A549 (cell line): ENCODE results near the gene EDN3. TPM values are rescaled to one million over a fixed set of nuclear protein-coding genes. Genes with fewer than 3 reads are reported as not detected.

Experiments
- ATAC-seq, 2 experiments: fragments of 200-7000 bp in 1 of 2; fragments of >200 bp in 1 of 2; cut with Nextera tagmentation in 1 of 2; cut with Tn5 transposase in 1 of 2; 3 replicates each; pipeline versions ENCODE4 v1.8.0 to v1.9.1; 2018 to 2020; ENCODE audit warnings: mild to moderate bottlenecking in 1 of 2, moderate library complexity in 1 of 2
- CTCF ChIA-PET: fragments of 300-600 bp; sonication (Branson Sonifier 250); formaldehyde crosslinking; extraction: SDS; loops from one replicate; lab custom pipeline; 2021; ENCODE audit warnings: antibody characterized with exemption, inconsistent platforms; lab: Yijun Ruan, JAX
- POLR2A ChIA-PET: fragments of 350-600 bp; formaldehyde crosslinking; extraction: SDS; loops from one replicate; lab custom pipeline; 2021; ENCODE audit warnings: antibody characterized with exemption, inconsistent platforms; lab: Yijun Ruan, JAX
- DNase-seq, 2 experiments: peaks; one replicate each; pipeline versions ENCODE4 v3.0.0 to v3.0.0-alpha.2; 2011 to 2016; ENCODE audit warnings: low read depth in 1 of 2, low spot score in 1 of 2
- FAIRE-seq: peaks from 2 replicates; lab custom pipeline; 2011; peaks lifted over from hg19 to GRCh38; lab: Jason Lieb, UNC
- H3K27ac ChIP-seq, 2 experiments: fragments of >200 bp; sonication (Bioruptor Twin); formaldehyde crosslinking; 3 replicates each; pipeline ENCODE4 v1.5.1; 2016 to 2017
- H3K4me1 ChIP-seq: fragments of >200 bp; sonication (Bioruptor Twin); formaldehyde crosslinking; 3 replicates; pipeline ENCODE4 v1.6.1; 2016
- H3K4me2 ChIP-seq: fragments of >200 bp; sonication (Bioruptor Twin); formaldehyde crosslinking; 3 replicates; pipeline ENCODE4 v1.6.1; 2016
- H3K4me3 ChIP-seq: fragments of >200 bp; sonication (Bioruptor Twin); formaldehyde crosslinking; 3 replicates; pipeline ENCODE4 v1.5.1; 2016
- H3K9me3 ChIP-seq: fragments of >200 bp; sonication (Bioruptor Twin); formaldehyde crosslinking; 3 replicates; pipeline ENCODE4 v1.6.1; 2016
- ATOH8 ChIP-seq: fragments of 250-450 bp; sonication (Bioruptor Pico); IDR thresholded peaks from 2 replicates; pipeline ENCODE4 v1.5.0; 2020; ENCODE audit warnings: low read depth, mild to moderate bottlenecking, moderate library complexity
- BCL3 ChIP-seq: fragments of >200 bp; sonication (Bioruptor Twin); formaldehyde crosslinking; IDR thresholded peaks from 3 replicates; pipeline ENCODE4 v1.6.1; 2016
- BHLHE40 ChIP-seq: IDR thresholded peaks from 2 replicates; pipeline ENCODE4 v1.6.1; 2012; ENCODE audit warnings: low read depth, low read length, inconsistent platforms
- CBX8 ChIP-seq: fragments of 200-600 bp; sonication (generic); IDR thresholded peaks from 2 replicates; pipeline ENCODE4 v1.6.1; 2016
- CHD2 ChIP-seq: fragments of 150-350 bp; IDR thresholded peaks from 2 replicates; pipeline ENCODE4 v1.6.1; 2014; ENCODE audit warnings: low read length; ENCODE audit not compliant: partially characterized antibody
- CHD4 ChIP-seq: fragments of 200-600 bp; sonication (generic); IDR thresholded peaks from 2 replicates; pipeline ENCODE4 v1.6.1; 2016; ENCODE audit warnings: antibody characterized with exemption, mild to moderate bottlenecking, borderline replicate concordance
- E2F6 ChIP-seq: IDR thresholded peaks from 2 replicates; pipeline ENCODE4 v1.6.1; 2012; ENCODE audit warnings: low read depth, borderline replicate concordance
- EHMT2 ChIP-seq: fragments of 200-600 bp; sonication (generic); IDR thresholded peaks from 2 replicates; pipeline ENCODE4 v1.6.1; 2016; ENCODE audit warnings: antibody characterized with exemption, low read depth, mild to moderate bottlenecking, moderate library complexity
- FOSB ChIP-seq: fragments of 250-450 bp; sonication (Bioruptor Pico); IDR thresholded peaks from 2 replicates; pipeline ENCODE4 v1.5.0; 2020; ENCODE audit warnings: mild to moderate bottlenecking, moderate library complexity
- GATA3 ChIP-seq: IDR thresholded peaks from 2 replicates; pipeline ENCODE4 v1.6.1; 2012; ENCODE audit warnings: borderline replicate concordance
- HDAC2 ChIP-seq: fragments of 200-600 bp; sonication (generic); IDR thresholded peaks from 2 replicates; pipeline ENCODE4 v1.6.1; 2016
- HMGXB4 ChIP-seq: fragments of 250-450 bp; sonication (Bioruptor Pico); IDR thresholded peaks from 2 replicates; pipeline ENCODE4 v1.5.0; 2021; ENCODE audit warnings: mild to moderate bottlenecking, moderate library complexity, borderline replicate concordance
- HOXB5 ChIP-seq: fragments of 250-450 bp; sonication (Bioruptor Pico); IDR thresholded peaks from 2 replicates; pipeline ENCODE4 v1.5.0; 2020; ENCODE audit warnings: mild to moderate bottlenecking, moderate library complexity
- MAFK ChIP-seq: fragments of 450-650 bp; IDR thresholded peaks from 2 replicates; pipeline ENCODE4 v1.6.1; 2014; ENCODE audit not compliant: partially characterized antibody
- MAZ ChIP-seq: fragments of 150-350 bp; IDR thresholded peaks from 2 replicates; pipeline ENCODE4 v1.6.1; 2014; ENCODE audit warnings: antibody characterized with exemption, low read depth, low read length, borderline replicate concordance
- MYC ChIP-seq: IDR thresholded peaks from 2 replicates; pipeline ENCODE4 v1.6.1; 2012; ENCODE audit warnings: mild to moderate bottlenecking, inconsistent platforms, low read length, improper control_type of control experiment, borderline replicate concordance
- NPAS2 ChIP-seq: fragments of 250-450 bp; sonication (Bioruptor Pico); IDR thresholded peaks from 2 replicates; pipeline ENCODE4 v1.8.0; 2022; ENCODE audit warnings: mild to moderate bottlenecking, moderate library complexity, borderline replicate concordance
- NR3C1 ChIP-seq: fragments of >200 bp; sonication (Bioruptor Twin); formaldehyde crosslinking; IDR thresholded peaks from 3 replicates; pipeline ENCODE4 v1.6.1; 2017
- POLR2A ChIP-seq: IDR thresholded peaks from 2 replicates; pipeline ENCODE4 v1.6.1; 2012; ENCODE audit warnings: mild to moderate bottlenecking, low read length
- RAD21 ChIP-seq, 2 experiments: fragments of >200 bp in 1 of 2; sonication (Bioruptor Twin) in 1 of 2; formaldehyde crosslinking in 1 of 2; IDR thresholded peaks in 1 of 2; conservative IDR thresholded peaks in 1 of 2; 2 replicates in 1 of 2; 3 replicates in 1 of 2; pipeline ENCODE4 v1.6.1; 2012 to 2018; ENCODE audit warnings: inconsistent platforms in 1 of 2
- REST ChIP-seq: fragments of 200-600 bp; sonication (generic); IDR thresholded peaks from 2 replicates; pipeline ENCODE4 v1.6.1; 2016; ENCODE audit warnings: antibody characterized with exemption, mild to moderate bottlenecking, moderate library complexity
- SMC3 ChIP-seq: fragments of >200 bp; sonication (Bioruptor Twin); formaldehyde crosslinking; IDR thresholded peaks from 3 replicates; pipeline ENCODE4 v1.6.1; 2018; ENCODE audit warnings: inconsistent platforms
- TP53 ChIP-seq: fragments of 250-450 bp; sonication (Bioruptor Pico); IDR thresholded peaks from 2 replicates; pipeline ENCODE4 v1.5.0; 2021; ENCODE audit warnings: mild to moderate bottlenecking, moderate library complexity
- ZC3H11A ChIP-seq: fragments of 450-650 bp; IDR thresholded peaks from 2 replicates; pipeline ENCODE4 v1.6.1; 2014; ENCODE audit warnings: antibody characterized with exemption, mild to moderate bottlenecking
- ZFP36 ChIP-seq: fragments of 450-650 bp; IDR thresholded peaks from 2 replicates; pipeline ENCODE4 v1.6.1; 2014; ENCODE audit warnings: borderline replicate concordance; ENCODE audit not compliant: partially characterized antibody
- ZNF302 ChIP-seq: fragments of 250-450 bp; sonication (Bioruptor Pico); IDR thresholded peaks from 2 replicates; pipeline ENCODE4 v1.9.0; 2021; ENCODE audit warnings: inconsistent platforms, mild to moderate bottlenecking, moderate library complexity
- ZSCAN20 ChIP-seq: fragments of 250-450 bp; sonication (Bioruptor Pico); IDR thresholded peaks from 2 replicates; pipeline ENCODE4 v1.8.0; 2022; ENCODE audit warnings: mild to moderate bottlenecking, moderate library complexity
- WGBS: methylation state at CpG from one replicate; pipeline ENCODE4 v1.1.6; 2017; ENCODE audit errors: missing lambda C conversion rate; 5-methylcytosine and 5-hydroxymethylcytosine counted together
- polyA plus RNA-seq, 4 experiments: library from polyadenylated mRNA; depleted of rRNA in 3 of 4; stranded (reverse); fragments of >200 nt; fragmentation: RNase III in 1 of 4; extraction: RNeasy Plus Mini Kit Qiagen cat#74134 plus additional on column Dnase treatment in 1 of 4; gene quantifications; 2 replicates in 3 of 4; 3 replicates in 1 of 4; pipeline ENCODE4 v1.2.3, GENCODE V29; 2011 to 2017

Gene EDN3
- polyA plus RNA-seq, 2 of the 4 experiments (the other 2 are of a cell fraction), result 0.13 to 0.54 TPM

- Histone ChIP-seq H3K4me3 (no peak overlapping the region), H3K4me2 (no peak overlapping the region), H3K4me1 (no peaks in the 10 kb centered on the region), H3K27ac (no peak overlapping the region), H3K9me3 (no peaks in the 10 kb centered on the region)
- POLR2A ChIA-PET, result no interaction called here
- ATAC-seq, result no peak
- CTCF ChIA-PET, result interaction anchor here (1.1 to 1.6 kb wide), 2 partner anchors 42 to 139 kb away, joined by 3 to 4 read pairs; no protein-coding TSS in a partner anchor
- FAIRE-seq, result no peak
- TF ChIP-seq HOXB5 (CRISPR knock-in tag), result no peak
- DNase-seq, result no peak
Measured at GRCh38 chr20:59265298-59265697, 35.1 kb upstream of the EDN3 start.

GRCh38 chr20:59268870-59269269 lies 31.5 kb upstream of the EDN3 start:
- ChIA-PET CTCF (interaction anchor here (0.7 to 1.0 kb wide), 2 partner anchors 33 to 399 kb away, joined by 3 read pairs; no protein-coding TSS in a partner anchor), POLR2A (no interaction called here)
- H3K4me2 ChIP-seq, result no peak overlapping the region
- TF ChIP-seq ZNF302, result no peak
- TF ChIP-seq ZSCAN20 (CRISPR knock-in tag), result no peak
- no peak for TF ChIP-seq MAZ
- no peak for TF ChIP-seq NPAS2
- no peak for TF ChIP-seq TP53 (CRISPR knock-in tag)
- TF ChIP-seq FOSB (CRISPR knock-in tag), result no peak
- TF ChIP-seq CHD2, result no peak
- no peak for TF ChIP-seq CBX8
- no peak for TF ChIP-seq BHLHE40
- TF ChIP-seq POLR2A, result no peak
- TF ChIP-seq ATOH8, result no peak
- no peak for TF ChIP-seq CHD4
- TF ChIP-seq EHMT2, result no peak
- TF ChIP-seq ZFP36, result no peak
- TF ChIP-seq MYC, result no peak
- no peak for TF ChIP-seq SMC3
- no peak for TF ChIP-seq HMGXB4 (CRISPR knock-in tag)
- no peak for FAIRE-seq
- WGBS, result 61% methylated on average over 3 of the region's 3 CpGs
- ATAC-seq, result no peak
- H3K27ac ChIP-seq, result no peak overlapping the region
- H3K9me3 ChIP-seq, result no peaks in the 10 kb centered on the region
- no peak overlapping the region for H3K4me3 ChIP-seq
- H3K4me1 ChIP-seq, result no peaks in the 10 kb centered on the region
- no peak for DNase-seq

GRCh38 chr20:59269411-59270025 lies 30.9 kb upstream of the EDN3 start:
- POLR2A ChIA-PET, result no interaction called here
- TF ChIP-seq NR3C1 (no peak), REST (no peak), ZC3H11A (no peak), GATA3 (no peak), E2F6 (no peak), HDAC2 (no peak), TP53 (CRISPR knock-in tag) (no peak), ATOH8 (no peak), MAFK (no peak), RAD21 (conservative IDR thresholded peaks at IDR 0.05 in 1 of 2, IDR thresholded peaks at IDR 0.05 in 1 of 2) (no peak), BCL3 (no peak)

More at GRCh38 chr20:59269411-59270025, 30.9 kb upstream of the EDN3 start:
- ATAC-seq (no peak), FAIRE-seq (no peak), DNase-seq (no peak)
- Histone ChIP-seq H3K4me2 (no peak overlapping the region), H3K4me3 (no peak overlapping the region), H3K4me1 (no peaks in the 10 kb centered on the region), H3K9me3 (no peaks in the 10 kb centered on the region), H3K27ac (no peak overlapping the region)
- 50% methylated on average over 4 of the region's 4 CpGs for WGBS
- CTCF ChIA-PET, result interaction anchor here (0.7 to 1.1 kb wide), 3 partner anchors 28 to 400 kb away, joined by 3 read pairs; no protein-coding TSS in a partner anchor
